Fibroblast of lung (primary cell): ENCODE measurements around the gene PIANP.

ENCODE experiments used
- CTCF ChIP-seq, 2 donors: IDR thresholded peaks in 1 of 2; conservative IDR thresholded peaks in 1 of 2; 1 replicate in 1 of 2; 2 replicates in 1 of 2; pipeline ENCODE4 v1.5.1; 2011 to 2012; ENCODE audit warnings: low read length in 2 of 2, control low read depth in 1 of 2, inconsistent platforms in 1 of 2, low read depth in 1 of 2, mild to moderate bottlenecking in 1 of 2
- EZH2 ChIP-seq: IDR thresholded peaks from 2 replicates; pipeline ENCODE4 v1.5.1; 2012; ENCODE audit warnings: low read length, control low read depth, mild to moderate bottlenecking; ENCODE audit errors: missing control alignments

GRCh38 chr12:6644903-6645302 is 55.7 kb downstream of the PIANP start:
- TF ChIP-seq EZH2 (no peak), CTCF (conservative IDR thresholded peaks at IDR 0.05 in 1 of 2, IDR thresholded peaks at IDR 0.05 in 1 of 2; ENCODE audit: low read depth in 1 of 2, low read length in 2 of 2) (peak in 1 of 2 donors; percentile 26)
